Stimulated activated CD4-positive, alpha-beta T cell treated with anti-CD3 and anti-CD28 coated beads, Interleukin-2, amount 100 ng/mL, for 48 hours (primary cell): ENCODE measurements around the gene PAEP.
"Not testable (repeated sequence)": the region's sequence is repeated elsewhere in the genome, so short reads cannot be mapped to it uniquely, and the experiment has no call there.

Source experiments
- DNase-seq, 2 donors: peaks; one replicate each; pipeline ENCODE4 v3.0.0-alpha.2; 2020

Gene PAEP

GRCh38 chr9:135526089-135526729 is 35.3 kb upstream of the PAEP start:
- DNase-seq = no peak

GRCh38 chr9:135526730-135527571 is 34.6 kb upstream of the PAEP start:
- DNase-seq = no peak

GRCh38 chr9:135528842-135529435 is 32.6 kb upstream of the PAEP start:
- not testable (repeated sequence) for DNase-seq

GRCh38 chr9:135530146-135530545 is 31.4 kb upstream of the PAEP start:
- no peak for DNase-seq

GRCh38 chr9:135531096-135531495 is 30.5 kb upstream of the PAEP start:
- no peak for DNase-seq

GRCh38 chr9:135533113-135533512 is 28.4 kb upstream of the PAEP start:
- no peak for DNase-seq

- no peak for DNase-seq
Observed at GRCh38 chr9:135533674-135534073, 27.9 kb upstream of the PAEP start.

- not testable (repeated sequence) for DNase-seq
Observed at GRCh38 chr9:135534192-135534711, 27.3 kb upstream of the PAEP start.

- DNase-seq = not testable (repeated sequence)
Observed at GRCh38 chr9:135534826-135535225, 26.7 kb upstream of the PAEP start.

GRCh38 chr9:135535631-135536030 is 25.9 kb upstream of the PAEP start:
- DNase-seq = not testable (repeated sequence)

GRCh38 chr9:135536216-135536615 is 25.3 kb upstream of the PAEP start:
- DNase-seq = no peak

- not testable (repeated sequence) for DNase-seq
Observed at GRCh38 chr9:135543262-135543894, 18.2 kb upstream of the PAEP start.

GRCh38 chr9:135544981-135545635 is 16.4 kb upstream of the PAEP start:
- DNase-seq = no peak

- DNase-seq = not testable (repeated sequence)
Observed at GRCh38 chr9:135545646-135546176, 15.8 kb upstream of the PAEP start, which contains the start of gene OBP2A. OBP2A (plus strand) TSS chr9:135546126; CDS start chr9:135546181, 55 bp downstream.

GRCh38 chr9:135546792-135547617 is 14.6 kb upstream of the PAEP start:
- not testable (repeated sequence) for DNase-seq

GRCh38 chr9:135547756-135548736 is 13.5 kb upstream of the PAEP start:
- no peak for DNase-seq

- DNase-seq = not testable (repeated sequence)
Observed at GRCh38 chr9:135549478-135550343, 11.8 kb upstream of the PAEP start.

- no peak for DNase-seq
Observed at GRCh38 chr9:135550344-135550918, 11.1 kb upstream of the PAEP start.
